H1 (cell line): ENCODE results near the gene KLHL1. TPM values are rescaled to one million over a fixed set of nuclear protein-coding genes. Genes with fewer than 3 reads are reported as not detected.
A peak's percentile ranks its signal among the peaks of the same experiment; 100 is the strongest.

ENCODE experiments used
- CTCF ChIA-PET: fragments of 300-600 bp; sonication (Branson Sonifier 250); formaldehyde crosslinking; loops from one replicate; lab custom pipeline; 2021; ENCODE audit not compliant: partially characterized antibody; lab: Charles Lee
- POLR2A ChIA-PET: fragments of 300-600 bp; sonication (Branson Sonifier 250); formaldehyde crosslinking; loops from one replicate; lab custom pipeline; 2021; ENCODE audit warnings: inconsistent platforms; ENCODE audit not compliant: partially characterized antibody; lab: Charles Lee
- DNase-seq, 2 experiments: peaks; one replicate each; pipeline versions ENCODE4 v3.0.0 to v3.0.0-alpha.2; 2010 to 2022; ENCODE audit warnings: low spot score in 2 of 2, low read depth in 1 of 2, mixed read lengths in 1 of 2
- FAIRE-seq: peaks from 2 replicates; lab custom pipeline; 2011; peaks lifted over from hg19 to GRCh38; lab: Jason Lieb, UNC
- H2AFZ ChIP-seq: 2 replicates; pipeline ENCODE4 v1.8.1; 2012; ENCODE audit warnings: low read length, inconsistent platforms
- H2AK5ac ChIP-seq: 2 replicates; pipeline ENCODE4 v1.6.1; 2013; ENCODE audit warnings: low read depth, low read length
- H2BK120ac ChIP-seq: replicated peaks from 2 replicates; pipeline ENCODE3; 2013; ENCODE audit warnings: low read depth, low read length, inconsistent platforms
- H2BK12ac ChIP-seq: 2 replicates; pipeline ENCODE4 v1.6.1; 2013; ENCODE audit warnings: low read depth, low read length
- H2BK15ac ChIP-seq: 2 replicates; pipeline ENCODE4 v1.6.1; 2013; ENCODE audit warnings: low read length
- H2BK20ac ChIP-seq: 2 replicates; pipeline ENCODE4 v1.6.1; 2013; ENCODE audit warnings: low read length
- H2BK5ac ChIP-seq: 2 replicates; pipeline ENCODE4 v1.6.1; 2013; ENCODE audit warnings: low read depth, low read length
- H3K14ac ChIP-seq: 2 replicates; pipeline ENCODE4 v1.6.1; 2013; ENCODE audit warnings: inconsistent platforms; ENCODE audit not compliant: insufficient read length
- H3K18ac ChIP-seq: 2 replicates; pipeline ENCODE4 v1.6.1; 2013; ENCODE audit warnings: low read length; ENCODE audit errors: extremely low read depth
- H3K23ac ChIP-seq: 2 replicates; pipeline ENCODE4 v1.6.1; 2013; ENCODE audit warnings: inconsistent platforms; ENCODE audit not compliant: insufficient read length
- H3K23me2 ChIP-seq: 2 replicates; pipeline ENCODE4 v1.6.1; 2013; ENCODE audit warnings: low read depth, low read length
- H3K27ac ChIP-seq: 2 replicates; pipeline ENCODE4 v1.6.1; 2011; ENCODE audit warnings: low read depth, low read length, inconsistent platforms
- H3K27me3 ChIP-seq, 4 experiments: replicated peaks in 1 of 4; 1 replicate in 1 of 4; 2 replicates in 3 of 4; pipeline versions ENCODE4 v1.6.1 to v1.8.1; 2011 to 2013; ENCODE audit warnings: low read length in 3 of 4, mild to moderate bottlenecking in 3 of 4, inconsistent platforms in 2 of 4, mixed read lengths in 2 of 4, moderate library complexity in 1 of 4; ENCODE audit not compliant: control insufficient read depth in 3 of 4, insufficient read depth in 3 of 4; ENCODE audit errors: extremely low read depth in 1 of 4
- H3K36me3 ChIP-seq, 4 experiments: 2 replicates each; pipeline versions ENCODE4 v1.6.1 to v1.8.1; 2011 to 2013; ENCODE audit warnings: mild to moderate bottlenecking in 4 of 4, low read length in 3 of 4, moderate library complexity in 2 of 4, control low read depth in 1 of 4, inconsistent platforms in 1 of 4; ENCODE audit not compliant: insufficient read depth in 4 of 4, control insufficient read depth in 2 of 4
- H3K4ac ChIP-seq: replicated peaks from 2 replicates; pipeline ENCODE3; 2013; ENCODE audit warnings: low read length, low read depth, mixed read lengths, inconsistent platforms; ENCODE audit not compliant: insufficient read length
- H3K4me1 ChIP-seq, 4 experiments: replicated peaks in 1 of 4; 1 replicate in 1 of 4; 2 replicates in 3 of 4; pipeline versions ENCODE4 v1.6.1 to v1.8.1; 2011 to 2013; ENCODE audit warnings: low read length in 3 of 4, inconsistent platforms in 2 of 4, mixed read lengths in 1 of 4; ENCODE audit not compliant: insufficient read depth in 4 of 4, control insufficient read depth in 3 of 4
- H3K4me2 ChIP-seq, 2 experiments: 2 replicates each; pipeline versions ENCODE4 v1.6.1 to v1.8.1; 2011 to 2013; ENCODE audit warnings: low read depth in 2 of 2, low read length in 2 of 2, control low read depth in 1 of 2, inconsistent platforms in 1 of 2, mild to moderate bottlenecking in 1 of 2; ENCODE audit not compliant: insufficient read depth in 1 of 2
- H3K4me3 ChIP-seq, 4 experiments: fragments of 200-600, 300-600 bp in 1 of 4; sonication (generic), shearing (Covaris generic), sonication (Bioruptor Twin) in 1 of 4; 2 replicates each; pipeline versions ENCODE4 v1.5.1 to v1.8.1; 2011 to 2016; ENCODE audit warnings: low read length in 4 of 4, low read depth in 3 of 4, control low read depth in 2 of 4, inconsistent platforms in 2 of 4, mild to moderate bottlenecking in 2 of 4, mixed read lengths in 1 of 4, moderate library complexity in 1 of 4; ENCODE audit not compliant: insufficient read depth in 2 of 4; ENCODE audit errors: extremely low read depth in 1 of 4
- H3K56ac ChIP-seq: replicated peaks from 2 replicates; pipeline ENCODE3; 2013; ENCODE audit warnings: low read depth, mild to moderate bottlenecking, mixed read lengths, low read length, inconsistent platforms; ENCODE audit not compliant: insufficient read length
- H3K79me1 ChIP-seq: 2 replicates; pipeline ENCODE4 v1.6.1; 2013; ENCODE audit warnings: low read depth, low read length, control low read depth
- H3K79me2 ChIP-seq, 2 experiments: 2 replicates each; pipeline versions ENCODE4 v1.6.1 to v1.8.1; 2012 to 2013; ENCODE audit warnings: low read length in 2 of 2, mild to moderate bottlenecking in 2 of 2, inconsistent platforms in 1 of 2; ENCODE audit not compliant: insufficient read depth in 2 of 2, control insufficient read depth in 1 of 2
- H3K9ac ChIP-seq, 4 experiments: replicated peaks in 1 of 4; 1 replicate in 1 of 4; 2 replicates in 3 of 4; pipeline versions ENCODE4 v1.6.1 to v1.8.1; 2011 to 2013; ENCODE audit warnings: low read depth in 3 of 4, low read length in 3 of 4, control low read depth in 2 of 4, mild to moderate bottlenecking in 2 of 4, moderate library complexity in 2 of 4, inconsistent platforms in 1 of 4; ENCODE audit errors: extremely low read depth in 1 of 4
- H3K9me3 ChIP-seq, 2 experiments: 2 replicates each; pipeline versions ENCODE4 v1.6.1 to v1.8.1; 2012 to 2013; ENCODE audit warnings: mild to moderate bottlenecking in 2 of 2, moderate library complexity in 2 of 2, control low read depth in 1 of 2, inconsistent platforms in 1 of 2, low read depth in 1 of 2, low read length in 1 of 2, mixed read lengths in 1 of 2; ENCODE audit not compliant: insufficient read depth in 2 of 2
- H4K20me1 ChIP-seq, 2 experiments: replicated peaks in 1 of 2; 2 replicates each; pipeline versions ENCODE3 to v1.8.1; 2011 to 2013; ENCODE audit warnings: inconsistent platforms in 2 of 2, low read length in 2 of 2, mild to moderate bottlenecking in 1 of 2; ENCODE audit not compliant: insufficient read depth in 2 of 2, control insufficient read depth in 1 of 2
- H4K5ac ChIP-seq: 2 replicates; pipeline ENCODE4 v1.6.1; 2013; ENCODE audit warnings: low read length, low read depth, mixed read lengths, inconsistent platforms; ENCODE audit not compliant: insufficient read length
- H4K8ac ChIP-seq: 2 replicates; pipeline ENCODE4 v1.8.0; 2013; ENCODE audit warnings: mild to moderate bottlenecking, moderate library complexity, low read length, inconsistent platforms; ENCODE audit not compliant: insufficient read depth; ENCODE audit errors: extremely low read depth
- H4K91ac ChIP-seq: replicated peaks from 2 replicates; pipeline ENCODE3; 2013; ENCODE audit warnings: low read length, mixed read lengths, inconsistent platforms; ENCODE audit not compliant: insufficient read length
- BRCA1 ChIP-seq: IDR thresholded peaks from 2 replicates; pipeline ENCODE4 v1.6.1; 2012; ENCODE audit warnings: low read depth, low read length, improper control_type of control experiment
- WGBS, 2 experiments: shearing (Covaris generic) in 1 of 2; methylation state at CpG; one replicate each; pipeline versions ENCODE4 v1.1.6 to v1.1.7; 2013 to 2015; ENCODE audit warnings: low lambda C conversion rate in 2 of 2, mixed read lengths in 2 of 2, inconsistent platforms in 1 of 2, low coverage in 1 of 2, missing lambda C conversion rate in 1 of 2; ENCODE audit not compliant: insufficient replicate concordance in 2 of 2, insufficient coverage in 1 of 2, insufficient read length in 1 of 2; ENCODE audit errors: extremely low coverage in 1 of 2, missing lambda C conversion rate in 1 of 2; 5-methylcytosine and 5-hydroxymethylcytosine counted together
- polyA plus RNA-seq, 7 experiments: library from polyadenylated mRNA; depleted of rRNA in 3 of 7; stranded (reverse) in 5 of 7; unstranded in 2 of 7; fragments of >200 nt in 5 of 7; fragments of 200-250 nt in 2 of 7; gene quantifications; 1 replicate in 5 of 7; 2 replicates in 1 of 7; 4 replicates in 1 of 7; pipeline versions ENCODE4 v1.2.1 to v1.2.3, GENCODE V29; 2011 to 2013; ENCODE audit warnings: missing spikeins in 2 of 7, mixed read lengths in 2 of 7
- total RNA-seq: library from RNA; stranded (reverse); fragmentation: NEBNext Ultra II Directional; extraction: Animal tissue kit (Norgen Biotek cat#: 25700); gene quantifications from 2 replicates; pipeline ENCODE4 v1.2.1, GENCODE V29; 2021
- TF ChIP-seq, protein P1 (sequence below), 3 experiments: IDR thresholded peaks; 1 replicate in 2 of 3; 2 replicates in 1 of 3; pipeline versions ENCODE4 v1.5.1 to v1.6.1; 2011; ENCODE audit warnings: low read length in 3 of 3, mild to moderate bottlenecking in 3 of 3, inconsistent platforms in 2 of 3, low read depth in 1 of 3, moderate library complexity in 1 of 3; ENCODE audit not compliant: insufficient read depth in 1 of 3; ENCODE audit errors: control extremely low read depth in 1 of 3

Gene KLHL1
- total and polyA plus RNA-seq, 2 of the 8 experiments (the other 6 are each of a cell fraction or from before 2014, with no cell fraction given), result not detected

DNA sequence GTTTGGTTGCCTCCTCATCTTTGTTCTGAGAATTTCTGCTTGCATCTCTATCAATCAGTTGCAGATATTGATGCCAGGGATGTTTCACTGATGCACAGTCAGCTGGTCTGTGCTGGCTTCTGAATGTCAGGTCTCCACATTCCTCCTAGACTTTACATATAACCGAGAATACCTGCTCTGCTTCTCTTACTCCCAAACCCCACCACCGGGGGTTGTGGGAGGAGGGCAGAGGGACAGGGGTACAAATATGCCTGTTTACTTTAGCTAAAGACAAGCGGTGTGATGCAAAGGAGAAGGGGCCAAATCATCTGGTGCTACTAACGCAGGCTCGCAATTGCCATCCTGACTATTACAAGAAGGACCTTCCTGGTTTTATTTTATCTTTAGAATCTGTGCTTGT is 17.4 kb upstream of the KLHL1 start:
- H3K4me1 ChIP-seq, result 0 out of 7 replicates have a peak, but pooled peaks cover 0 to 3% (median 0%) of the 10 kb centered on the region in 4 experiments
- no peak overlapping the region for H3K4me3 ChIP-seq
- H3K4me2 ChIP-seq, result no peak overlapping the region
- H2BK5ac ChIP-seq, result no peak overlapping the region
- H4K5ac ChIP-seq, result no peak overlapping the region
- no peak overlapping the region for H4K91ac ChIP-seq
- H3K9me3 ChIP-seq, result no peaks in the 10 kb centered on the region
- H3K27ac ChIP-seq, result no peak overlapping the region
- 83% methylated on average over 5 of the region's 5 CpGs; no CpG with 5 or more reads in 1 of the 2 experiments for WGBS, 2 experiments
- H2AK5ac ChIP-seq, result no peak overlapping the region
- H2BK15ac ChIP-seq, result no peak overlapping the region
- FAIRE-seq, result peak; percentile 42
- H2AFZ ChIP-seq, result 0 out of 2 replicates have a peak overlapping the region, but pooled peaks have one; percentile 3
- no peaks in the 10 kb centered on the region for H3K79me2 ChIP-seq
- no peak overlapping the region for H2BK120ac ChIP-seq
- no peak overlapping the region for H4K8ac ChIP-seq
- no peak overlapping the region for H3K56ac ChIP-seq
- H3K18ac ChIP-seq, result no peak overlapping the region
- H3K79me1 ChIP-seq, result no peaks in the 10 kb centered on the region
- H3K36me3 ChIP-seq, result no peaks in the 10 kb centered on the region
- TF ChIP-seq, protein P1, sequence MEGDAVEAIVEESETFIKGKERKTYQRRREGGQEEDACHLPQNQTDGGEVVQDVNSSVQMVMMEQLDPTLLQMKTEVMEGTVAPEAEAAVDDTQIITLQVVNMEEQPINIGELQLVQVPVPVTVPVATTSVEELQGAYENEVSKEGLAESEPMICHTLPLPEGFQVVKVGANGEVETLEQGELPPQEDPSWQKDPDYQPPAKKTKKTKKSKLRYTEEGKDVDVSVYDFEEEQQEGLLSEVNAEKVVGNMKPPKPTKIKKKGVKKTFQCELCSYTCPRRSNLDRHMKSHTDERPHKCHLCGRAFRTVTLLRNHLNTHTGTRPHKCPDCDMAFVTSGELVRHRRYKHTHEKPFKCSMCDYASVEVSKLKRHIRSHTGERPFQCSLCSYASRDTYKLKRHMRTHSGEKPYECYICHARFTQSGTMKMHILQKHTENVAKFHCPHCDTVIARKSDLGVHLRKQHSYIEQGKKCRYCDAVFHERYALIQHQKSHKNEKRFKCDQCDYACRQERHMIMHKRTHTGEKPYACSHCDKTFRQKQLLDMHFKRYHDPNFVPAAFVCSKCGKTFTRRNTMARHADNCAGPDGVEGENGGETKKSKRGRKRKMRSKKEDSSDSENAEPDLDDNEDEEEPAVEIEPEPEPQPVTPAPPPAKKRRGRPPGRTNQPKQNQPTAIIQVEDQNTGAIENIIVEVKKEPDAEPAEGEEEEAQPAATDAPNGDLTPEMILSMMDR (IDR thresholded peaks at IDR 0.05; ENCODE audit: control extremely low read depth in 1 of 3, insufficient read depth in 1 of 3, low read depth in 1 of 3, low read length in 3 of 3), result peak in 2 of 3 experiments; percentile 9 to 13; a peak in 2 of 4 replicates
- no peak for TF ChIP-seq BRCA1
- TF ChIP-seq, all 59 proteins: peak for 1
- H3K23me2 ChIP-seq, result no peaks in the 10 kb centered on the region
- DNase-seq, result peak in 1 of 2 experiments; percentile 47
- ChIA-PET CTCF (interaction anchor here (0.6 to 1.3 kb wide), 4 partner anchors 8 to 36 kb away, joined by 3 to 5 read pairs (median 4); no protein-coding TSS in a partner anchor), POLR2A (no interaction called here)
- no peak overlapping the region for H3K9ac ChIP-seq
- H3K27me3 ChIP-seq, result no peaks in the 10 kb centered on the region
- no peak overlapping the region for H2BK12ac ChIP-seq
- H3K23ac ChIP-seq, result no peak overlapping the region
- no peak overlapping the region for H3K14ac ChIP-seq
- no peak overlapping the region for H3K4ac ChIP-seq
- no peak overlapping the region for H2BK20ac ChIP-seq
- H4K20me1 ChIP-seq, result no peaks in the 10 kb centered on the region
